MM.1S (cell line): Measurements from ENCODE around the gene PRR5.

Source experiments
- DNase-seq: peaks from one replicate; pipeline ENCODE4 v3.0.0-alpha.2; 2015
- H2AFZ ChIP-seq: fragments of 300-600 bp; sonication (generic); 2 replicates; pipeline ENCODE4 v1.6.0; 2016; ENCODE audit warnings: antibody characterized with exemption, low read length
- H3F3A ChIP-seq: fragments of 300-600 bp; sonication (generic); 2 replicates; pipeline ENCODE4 v1.6.1; 2016; ENCODE audit warnings: mild to moderate bottlenecking, antibody characterized with exemption, low read length, moderate library complexity, mixed read lengths; ENCODE audit not compliant: insufficient read depth
- H3K27ac ChIP-seq: fragments of 300-600 bp; sonication (generic); 2 replicates; pipeline ENCODE4 v1.5.1; 2016; ENCODE audit warnings: mild to moderate bottlenecking, low read length
- H3K27me3 ChIP-seq: fragments of 300-600 bp; sonication (generic); replicated peaks from 2 replicates; pipeline ENCODE4 v1.6.0; 2016; ENCODE audit warnings: low read length; ENCODE audit not compliant: insufficient read depth
- H3K36me3 ChIP-seq: fragments of 300-600 bp; sonication (generic); replicated peaks from 2 replicates; pipeline ENCODE4 v1.6.1; 2016; ENCODE audit warnings: mild to moderate bottlenecking, low read length, mixed read lengths; ENCODE audit not compliant: insufficient read depth
- H3K4me1 ChIP-seq: fragments of 300-600 bp; sonication (generic); 2 replicates; pipeline ENCODE4 v1.6.1; 2016; ENCODE audit warnings: low read length, mixed read lengths
- H3K4me2 ChIP-seq: fragments of 300-600 bp; sonication (generic); 2 replicates; pipeline ENCODE4 v1.6.0; 2016; ENCODE audit warnings: low read depth, low read length
- H3K4me3 ChIP-seq: fragments of 300-600 bp; sonication (generic); 2 replicates; pipeline ENCODE4 v1.5.1; 2016; ENCODE audit warnings: low read length, mixed read lengths
- H3K79me2 ChIP-seq: fragments of 300-600 bp; sonication (generic); 2 replicates; pipeline ENCODE4 v1.6.1; 2016; ENCODE audit warnings: mixed run types, low read length, mixed read lengths
- H3K9ac ChIP-seq: fragments of 300-600 bp; sonication (generic); 2 replicates; pipeline ENCODE4 v1.6.1; 2016; ENCODE audit warnings: low read length, mixed read lengths
- H3K9me2 ChIP-seq: fragments of 300-600 bp; sonication (generic); replicated peaks from 2 replicates; pipeline ENCODE4 v1.6.1; 2016; ENCODE audit warnings: mild to moderate bottlenecking, low read length, mixed read lengths; ENCODE audit not compliant: insufficient read depth
- H3K9me3 ChIP-seq: fragments of 300-600 bp; sonication (generic); replicated peaks from 2 replicates; pipeline ENCODE4 v1.6.1; 2016; ENCODE audit warnings: mild to moderate bottlenecking, low read length, mixed read lengths; ENCODE audit not compliant: insufficient read depth
- H4K20me1 ChIP-seq: fragments of 300-600 bp; sonication (generic); 2 replicates; pipeline ENCODE4 v1.6.1; 2016; ENCODE audit warnings: mild to moderate bottlenecking, low read length, moderate library complexity, mixed read lengths; ENCODE audit not compliant: insufficient read depth
- EZH2 ChIP-seq: fragments of 300-600 bp; sonication (generic); optimal IDR thresholded peaks from 2 replicates; pipeline ENCODE3; 2017; ENCODE audit warnings: low read depth, mild to moderate bottlenecking, antibody characterized with exemption, low read length, mixed read lengths
- EZH2phosphoT487 ChIP-seq: fragments of 300-600 bp; sonication (generic); IDR thresholded peaks from 2 replicates; pipeline ENCODE4 v1.6.1; 2018; ENCODE audit warnings: antibody characterized with exemption, low read length
- TF ChIP-seq, protein P1 (sequence below): fragments of 300-600 bp; sonication (generic); IDR thresholded peaks from 2 replicates; pipeline ENCODE4 v1.5.1; 2016; ENCODE audit warnings: antibody characterized with exemption, low read length, mixed read lengths

Gene PRR5

DNA sequence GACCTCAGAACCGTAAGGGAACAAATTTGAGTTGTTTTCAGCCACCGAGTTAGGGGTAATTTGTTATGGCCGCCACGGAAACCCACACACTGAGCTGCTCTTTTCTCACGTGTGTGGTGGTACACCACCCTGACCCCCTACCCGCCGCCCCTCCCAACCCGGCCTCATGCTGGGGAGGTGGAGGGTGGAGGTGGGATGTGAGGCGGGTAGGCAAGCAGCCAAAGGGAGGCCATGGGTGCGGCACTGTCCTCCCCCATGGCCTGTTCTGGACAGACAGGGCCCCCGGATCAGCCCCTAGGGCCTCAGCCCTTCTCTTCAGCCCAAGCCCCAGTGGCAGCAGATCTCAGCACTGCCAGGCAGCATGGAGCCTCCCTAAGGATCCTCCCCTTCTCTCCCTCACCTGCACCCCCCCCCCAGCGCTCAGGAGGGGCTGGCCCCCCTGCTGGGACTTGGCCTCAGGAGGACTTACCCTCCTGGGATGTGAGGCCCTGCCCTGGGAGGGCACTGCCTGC is 7.9 kb downstream of the PRR5 start:
- Histone ChIP-seq H3K4me1 (0 out of 2 replicates have a peak, but pooled peaks cover 7% of the 10 kb centered on the region), H3K27ac (no peak overlapping the region), H3K9me3 (no peaks in the 10 kb centered on the region), H3F3A (no peaks in the 10 kb centered on the region), H3K9me2 (no peaks in the 10 kb centered on the region), H3K4me3 (no peak overlapping the region), H3K9ac (no peak overlapping the region), H3K27me3 (peaks cover 88% of the 10 kb centered on the region), H3K79me2 (no peaks in the 10 kb centered on the region), H3K36me3 (no peaks in the 10 kb centered on the region), H4K20me1 (no peaks in the 10 kb centered on the region), H3K4me2 (no peak overlapping the region), H2AFZ (no peak overlapping the region)
- DNase-seq: no peak
- TF ChIP-seq EZH2phosphoT487 (no peak), EZH2 (no peak)
- TF ChIP-seq, protein P1, sequence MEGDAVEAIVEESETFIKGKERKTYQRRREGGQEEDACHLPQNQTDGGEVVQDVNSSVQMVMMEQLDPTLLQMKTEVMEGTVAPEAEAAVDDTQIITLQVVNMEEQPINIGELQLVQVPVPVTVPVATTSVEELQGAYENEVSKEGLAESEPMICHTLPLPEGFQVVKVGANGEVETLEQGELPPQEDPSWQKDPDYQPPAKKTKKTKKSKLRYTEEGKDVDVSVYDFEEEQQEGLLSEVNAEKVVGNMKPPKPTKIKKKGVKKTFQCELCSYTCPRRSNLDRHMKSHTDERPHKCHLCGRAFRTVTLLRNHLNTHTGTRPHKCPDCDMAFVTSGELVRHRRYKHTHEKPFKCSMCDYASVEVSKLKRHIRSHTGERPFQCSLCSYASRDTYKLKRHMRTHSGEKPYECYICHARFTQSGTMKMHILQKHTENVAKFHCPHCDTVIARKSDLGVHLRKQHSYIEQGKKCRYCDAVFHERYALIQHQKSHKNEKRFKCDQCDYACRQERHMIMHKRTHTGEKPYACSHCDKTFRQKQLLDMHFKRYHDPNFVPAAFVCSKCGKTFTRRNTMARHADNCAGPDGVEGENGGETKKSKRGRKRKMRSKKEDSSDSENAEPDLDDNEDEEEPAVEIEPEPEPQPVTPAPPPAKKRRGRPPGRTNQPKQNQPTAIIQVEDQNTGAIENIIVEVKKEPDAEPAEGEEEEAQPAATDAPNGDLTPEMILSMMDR: no peak

DNA sequence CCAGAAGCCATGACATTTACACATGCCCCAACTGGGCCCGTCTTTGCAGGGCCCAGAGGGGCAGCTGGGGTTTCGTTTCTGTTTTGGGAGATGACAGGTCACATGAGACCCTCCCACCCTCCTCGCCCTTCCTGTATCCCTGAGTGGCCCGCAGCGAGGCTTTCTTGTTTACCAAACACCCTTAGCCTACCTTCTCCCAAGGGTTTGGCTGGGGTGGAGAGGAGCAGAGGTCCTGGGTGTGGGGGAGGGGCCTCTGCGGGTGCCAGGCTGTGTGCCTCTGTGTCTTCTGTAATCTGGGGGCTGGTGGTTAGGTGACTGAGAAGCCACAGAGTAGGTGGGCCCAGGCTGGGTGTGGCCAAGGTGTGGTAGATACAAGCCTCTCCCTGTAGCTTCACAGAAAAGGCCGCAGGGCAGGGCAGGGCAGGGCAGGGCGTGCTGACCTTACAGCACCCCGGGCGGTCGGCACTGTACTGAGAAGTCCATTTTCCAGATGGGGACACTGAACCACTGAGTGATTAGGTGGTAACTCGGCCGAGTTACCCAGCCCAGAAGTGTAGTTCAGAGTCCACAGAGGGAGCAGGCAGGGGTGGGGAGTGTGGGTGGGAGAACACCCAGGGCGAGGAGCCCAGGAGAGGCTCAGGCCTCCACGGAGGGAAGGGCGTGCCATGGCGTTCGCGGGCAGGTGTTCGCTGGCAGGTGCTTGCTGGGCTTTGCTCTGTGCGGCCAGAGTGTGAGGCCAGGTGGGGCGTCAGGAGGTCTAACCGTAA is 8.7 kb downstream of the PRR5 start:
- Histone ChIP-seq H3K4me3 (no peak overlapping the region), H3K9me2 (no peaks in the 10 kb centered on the region), H2AFZ (no peak overlapping the region), H3K27me3 (peaks cover 91% of the 10 kb centered on the region), H3K36me3 (no peaks in the 10 kb centered on the region), H3K4me2 (peak overlapping the region; percentile 30; the same call in 1 of the 2 replicates), H4K20me1 (no peaks in the 10 kb centered on the region), H3K9me3 (no peaks in the 10 kb centered on the region), H3K79me2 (no peaks in the 10 kb centered on the region), H3F3A (no peaks in the 10 kb centered on the region), H3K27ac (no peak overlapping the region), H3K4me1 (0 out of 2 replicates have a peak, but pooled peaks cover 7% of the 10 kb centered on the region), H3K9ac (no peak overlapping the region)
- DNase-seq: no peak
- TF ChIP-seq, protein P1: no peak
- TF ChIP-seq EZH2phosphoT487: no peak
- TF ChIP-seq EZH2: no peak

DNA sequence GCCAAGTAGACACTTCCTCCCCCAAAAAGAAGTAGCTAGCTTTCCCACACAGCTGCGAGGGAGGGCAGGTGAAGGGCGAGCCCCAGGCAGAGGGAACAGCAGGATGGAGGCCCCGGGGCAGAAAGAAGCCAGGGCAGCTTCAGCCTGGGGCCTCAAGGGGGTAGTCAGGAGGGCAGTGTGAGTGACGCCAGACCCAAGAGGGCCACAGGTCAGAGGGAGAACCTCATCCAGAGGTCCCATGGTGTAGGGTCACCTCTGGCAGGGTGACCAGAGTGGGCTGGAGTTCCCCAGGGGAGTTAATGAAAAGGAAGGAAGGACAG is 9.2 kb downstream of the PRR5 start:
- no peak overlapping the region for H3K4me3 ChIP-seq
- H3F3A ChIP-seq: no peaks in the 10 kb centered on the region
- peaks cover 93% of the 10 kb centered on the region for H3K27me3 ChIP-seq
- no peaks in the 10 kb centered on the region for H3K9me3 ChIP-seq
- no peak overlapping the region for H2AFZ ChIP-seq
- H3K9me2 ChIP-seq: no peaks in the 10 kb centered on the region
- no peak for DNase-seq
- H3K9ac ChIP-seq: no peak overlapping the region
- H3K4me1 ChIP-seq: 0 out of 2 replicates have a peak, but pooled peaks cover 7% of the 10 kb centered on the region
- H3K27ac ChIP-seq: no peak overlapping the region; the same call in 1 of the 2 replicates
- no peaks in the 10 kb centered on the region for H4K20me1 ChIP-seq
- H3K79me2 ChIP-seq: no peaks in the 10 kb centered on the region
- no peak for TF ChIP-seq EZH2
- TF ChIP-seq EZH2phosphoT487: no peak
- TF ChIP-seq, protein P1: no peak
- H3K36me3 ChIP-seq: no peaks in the 10 kb centered on the region
- no peak overlapping the region for H3K4me2 ChIP-seq
